ENCODE measurements around the gene ROR2.
"Not testable (repeated sequence)": the region's sequence is repeated elsewhere in the genome, so short reads cannot be mapped to it uniquely, and the experiment has no call there.

ROR2 gene

GRCh38 chr9:91625331-91625730 lies 324.7 kb downstream of the ROR2 start:
- in situ Hi-C loops (cut with MboI; ENCODE audit: low pct_unique_long_range_greater_than_20kb, low sequenced_read_pairs, unreplicated experiment), result no loop called here
- no peak for DNase-seq (ENCODE audit: low spot score)
- TF ChIP-seq CTCF (IDR thresholded peaks at IDR 0.05; ENCODE audit: extremely low read depth, insufficient read depth, missing control alignments), result no peak

- no peak for DNase-seq (ENCODE audit: low spot score)
- in situ Hi-C loops (cut with MboI; ENCODE audit: low pct_unique_long_range_greater_than_20kb, low sequenced_read_pairs, unreplicated experiment), result no loop called here
- no peak for TF ChIP-seq CTCF (IDR thresholded peaks at IDR 0.05; ENCODE audit: extremely low read depth, insufficient read depth, missing control alignments)
Observed at GRCh38 chr9:91623004-91623403, 327.0 kb downstream of the ROR2 start.

- DNase-seq (ENCODE audit: low spot score); in situ Hi-C loops (cut with MboI; ENCODE audit: low pct_unique_long_range_greater_than_20kb, low sequenced_read_pairs, unreplicated experiment): not testable (repeated sequence)
Observed at GRCh38 chr9:91622121-91622520, 327.9 kb downstream of the ROR2 start.

GRCh38 chr9:91614044-91614443 lies 336.0 kb downstream of the ROR2 start:
- DNase-seq (ENCODE audit: low spot score); in situ Hi-C loops (cut with MboI; ENCODE audit: low pct_unique_long_range_greater_than_20kb, low sequenced_read_pairs, unreplicated experiment): not testable (repeated sequence)

- DNase-seq (ENCODE audit: low spot score), result no peak
- TF ChIP-seq CTCF (IDR thresholded peaks at IDR 0.05; ENCODE audit: extremely low read depth, insufficient read depth, missing control alignments), result no peak
- in situ Hi-C loops (cut with MboI; ENCODE audit: low pct_unique_long_range_greater_than_20kb, low sequenced_read_pairs, unreplicated experiment), result no loop called here
Observed at GRCh38 chr9:91611582-91611981, 338.4 kb downstream of the ROR2 start.

GRCh38 chr9:91606255-91606995 lies 343.6 kb downstream of the ROR2 start:
- no peak for TF ChIP-seq CTCF (IDR thresholded peaks at IDR 0.05; ENCODE audit: extremely low read depth, insufficient read depth, missing control alignments)
- in situ Hi-C loops (cut with MboI; ENCODE audit: low pct_unique_long_range_greater_than_20kb, low sequenced_read_pairs, unreplicated experiment), result no loop called here
- no peak for DNase-seq (ENCODE audit: low spot score)

- DNase-seq (ENCODE audit: low spot score), result no peak
- TF ChIP-seq CTCF (IDR thresholded peaks at IDR 0.05; ENCODE audit: extremely low read depth, insufficient read depth, missing control alignments), result no peak
- in situ Hi-C loops (cut with MboI; ENCODE audit: low pct_unique_long_range_greater_than_20kb, low sequenced_read_pairs, unreplicated experiment), result no loop called here
Observed at GRCh38 chr9:91604451-91605179, 345.4 kb downstream of the ROR2 start.
